ENCODE results near the gene KAT7.
"Not testable (repeated sequence)": the region's sequence is repeated elsewhere in the genome, so short reads cannot be mapped to it uniquely, and the experiment has no call there.

GRCh38 chr17:49828325-49828724 lies 39.8 kb downstream of the KAT7 start:
- TF ChIP-seq CTCF (IDR thresholded peaks at IDR 0.05; ENCODE audit: borderline replicate concordance, extremely low read depth, low read length, poor library complexity, severe bottlenecking); EZH2 (IDR thresholded peaks at IDR 0.05; ENCODE audit: borderline replicate concordance, low read depth, low read length, severe bottlenecking): not testable (repeated sequence)

All from DND-41 (cell line).